A172 (cell line): Measurements from ENCODE around the gene GTPBP2. TPM values are rescaled to one million over a fixed set of nuclear protein-coding genes. Genes with fewer than 3 reads are reported as not detected.

Experiments used
- DNase-seq: peaks from one replicate; pipeline ENCODE4 v3.0.0-alpha.2; 2015; ENCODE audit warnings: low spot score
- total RNA-seq: library from RNA; depleted of rRNA; stranded (reverse); fragments of >200 nt; shearing (Covaris generic); gene quantifications from 2 replicates; pipeline ENCODE4 v1.2.3, GENCODE V29; 2014; rRNA removed

Gene GTPBP2
- total RNA-seq, 1 experiment from 2014 or later = 25.3 TPM

GRCh38 chr6:43575772-43576551 lies 53.1 kb downstream of the GTPBP2 start, which contains the start of the genes POLH and XPO5:
POLH (plus strand) TSS chr6:43576185; CDS start chr6:43582320, 6,135 bp downstream.
XPO5 (minus strand) TSS chr6:43576038; CDS start chr6:43575864, 174 bp downstream.
- peak; percentile 88 for DNase-seq

GRCh38 chr6:43575105-43575771 lies 53.8 kb downstream of the GTPBP2 start:
- no peak for DNase-seq

- DNase-seq = no peak
Measured at GRCh38 chr6:43572015-43572414, 57.0 kb downstream of the GTPBP2 start.

- DNase-seq = no peak
Measured at GRCh38 chr6:43570876-43571441, 58.1 kb downstream of the GTPBP2 start.

Other genes with a start within 250 kb of the GTPBP2 start
- 11.1 and 13.9 TPM in 2 replicates for gene ABCC10, start 201.7 kb downstream of the GTPBP2 start, total RNA-seq
- gene DLK2, start 173.7 kb downstream of the GTPBP2 start, total RNA-seq = 0.81 and 3.0 TPM in 2 replicates
- gene TJAP1, start 151.7 kb downstream of the GTPBP2 start, total RNA-seq = 10.9 and 14.3 TPM in 2 replicates
- gene LRRC73, start 118.9 kb downstream of the GTPBP2 start, total RNA-seq = 1.2 and 2.3 TPM in 2 replicates
- gene YIPF3, start 112.3 kb downstream of the GTPBP2 start, total RNA-seq = 122 and 155 TPM in 2 replicates
- 46.0 and 50.1 TPM in 2 replicates for gene POLR1C, start 112.2 kb downstream of the GTPBP2 start, total RNA-seq
- gene XPO5, start 53.2 kb downstream of the GTPBP2 start, total RNA-seq = 49.0 and 50.1 TPM in 2 replicates
- gene POLH, start 53.1 kb downstream of the GTPBP2 start, total RNA-seq = 28.2 and 41.7 TPM in 2 replicates
- 23.0 and 38.0 TPM in 2 replicates for gene MAD2L1BP, start 6.6 kb upstream of the GTPBP2 start, total RNA-seq
- gene RSPH9, start 15.8 kb upstream of the GTPBP2 start, total RNA-seq = not detected in 2 replicates
- gene MRPS18A, start 58.5 kb upstream of the GTPBP2 start, total RNA-seq = 84.5 and 93.4 TPM in 2 replicates
- gene VEGFA, start 140.9 kb upstream of the GTPBP2 start, total RNA-seq = 29.0 and 35.2 TPM in 2 replicates